Left lobe of liver (tissue), 1 donor: ENCODE results near the gene TIGD7. TPM values are rescaled to one million over a fixed set of nuclear protein-coding genes. Genes with fewer than 3 reads are reported as not detected.

Experiments
- total RNA-seq: library from RNA; stranded (reverse); gene quantifications from one replicate; pipeline ENCODE4 v1.2.1, GENCODE V29; 2021
- donor health status: DM: no; HTN: yes; CAD: no.

TIGD7 gene
- total RNA-seq, 1 donor from 2014 or later = 1.6 TPM

Other genes with a start within 250 kb of the TIGD7 start
- gene IL32, start 239.8 kb downstream of the TIGD7 start, total RNA-seq = 172 TPM
- 0.10 TPM for gene ZSCAN10, start 206.1 kb downstream of the TIGD7 start, total RNA-seq
- 7.0 TPM for gene ZNF205, start 192.8 kb downstream of the TIGD7 start, total RNA-seq
- gene ZNF213, start 170.4 kb downstream of the TIGD7 start, total RNA-seq = 2.7 TPM
- not detected for gene OR1F1, start 117.2 kb downstream of the TIGD7 start, total RNA-seq
- 2.2 TPM for gene ZNF200, start 70.3 kb downstream of the TIGD7 start, total RNA-seq
- 0.88 TPM for gene MEFV, start 48.8 kb downstream of the TIGD7 start, total RNA-seq
- gene ZNF263, start 21.9 kb downstream of the TIGD7 start, total RNA-seq = 8.4 TPM
- gene ZNF75A, start 67 bp upstream of the TIGD7 start, total RNA-seq = 10.2 TPM
- gene OR2C1, start 50.5 kb upstream of the TIGD7 start, total RNA-seq = not detected
- 5.6 TPM for gene ZSCAN32, start 95.6 kb upstream of the TIGD7 start, total RNA-seq
- 4.2 TPM for gene ZNF174, start 95.8 kb upstream of the TIGD7 start, total RNA-seq
- gene ZNF597, start 138.1 kb upstream of the TIGD7 start, total RNA-seq = 0.91 TPM
- 39.5 TPM for gene NAA60, start 138.2 kb upstream of the TIGD7 start, total RNA-seq
- not detected for gene C16orf90, start 190.1 kb upstream of the TIGD7 start, total RNA-seq
- gene CLUAP1, start 195.6 kb upstream of the TIGD7 start, total RNA-seq = 6.8 TPM